Fibroblast of gingiva (primary cell): ENCODE results near the gene ZNF530.

ENCODE experiments used
- DNase-seq: peaks from one replicate; pipeline ENCODE4 v3.0.0-alpha.2; 2011; ENCODE audit warnings: low read depth

Gene ZNF530

DNA sequence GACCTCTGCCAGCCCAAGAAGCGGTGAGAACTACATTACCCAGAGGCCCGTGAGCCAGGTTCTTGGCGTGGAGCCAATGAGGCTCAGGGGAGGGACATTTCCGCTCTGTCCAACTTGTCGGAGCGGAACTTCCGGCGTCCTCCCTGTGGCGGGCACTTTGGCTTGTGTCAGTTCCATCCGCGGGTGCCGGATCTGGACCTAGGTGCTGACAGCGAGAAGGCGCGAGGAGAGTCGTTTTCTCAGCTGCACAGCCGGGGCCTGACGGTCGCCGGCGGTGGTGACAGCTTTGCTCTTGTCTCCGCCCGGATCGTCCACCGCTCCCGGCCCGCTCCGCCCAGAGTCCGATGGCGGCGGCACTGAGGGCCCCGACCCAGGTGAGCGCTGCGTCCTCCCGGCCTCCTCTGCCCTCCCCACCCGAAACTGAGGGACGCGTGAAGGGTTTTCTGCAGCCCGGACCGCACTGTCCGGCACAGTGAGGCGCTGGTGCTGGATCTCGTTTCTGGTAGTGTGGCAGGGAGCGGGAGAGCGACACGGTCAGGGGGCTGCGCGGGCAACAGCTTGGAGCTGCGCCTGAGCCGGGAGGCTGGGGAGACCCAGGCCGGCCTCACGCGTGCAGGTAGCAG, at the start of gene ZNF530:
Gene ZNF530 (plus strand): TSS at position 125 of the 623 bp plus-strand sequence. CDS start 4,461 bp downstream, outside the sequence.
- DNase-seq, result peak; percentile 88

DNA sequence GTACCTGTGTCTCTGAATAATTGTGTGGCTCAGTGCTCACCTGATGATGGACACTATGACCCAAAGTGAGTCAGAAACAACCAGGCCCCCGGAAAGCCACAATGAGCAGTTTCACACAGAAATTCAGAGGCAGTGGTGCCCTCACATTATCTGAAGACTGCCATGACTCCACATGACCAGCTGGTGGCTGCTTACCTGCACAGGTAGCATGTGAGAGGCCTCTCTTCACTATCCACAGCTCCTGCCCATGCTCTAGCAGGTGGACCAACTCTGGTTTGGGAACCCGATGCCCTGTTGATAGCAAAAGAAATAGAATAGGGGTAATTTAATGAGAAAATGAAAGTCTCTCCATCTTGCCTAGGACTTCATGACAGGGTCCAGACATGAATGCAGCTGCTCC, 47.3 kb upstream of the ZNF530 start:
- DNase-seq, result no peak

DNA sequence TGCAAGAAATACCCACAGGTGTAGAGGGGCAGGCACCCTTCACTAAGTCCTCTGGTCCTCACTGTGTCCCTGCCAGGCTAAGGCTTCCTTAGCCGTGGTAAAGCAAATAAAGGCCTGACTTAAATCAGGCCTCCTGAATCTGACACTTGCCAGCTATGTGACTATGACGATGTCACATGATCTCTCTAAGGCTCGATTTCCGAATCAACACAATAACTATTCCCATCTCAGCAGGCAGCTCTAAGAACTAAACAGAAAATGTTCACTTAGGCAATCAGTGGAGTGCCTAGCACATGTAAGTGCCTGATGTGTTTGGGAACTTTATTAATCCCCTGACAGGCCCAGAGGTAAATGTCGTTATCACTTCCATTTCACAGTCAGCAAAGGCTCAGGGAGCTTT, 42.0 kb upstream of the ZNF530 start:
- DNase-seq, result no peak

DNA sequence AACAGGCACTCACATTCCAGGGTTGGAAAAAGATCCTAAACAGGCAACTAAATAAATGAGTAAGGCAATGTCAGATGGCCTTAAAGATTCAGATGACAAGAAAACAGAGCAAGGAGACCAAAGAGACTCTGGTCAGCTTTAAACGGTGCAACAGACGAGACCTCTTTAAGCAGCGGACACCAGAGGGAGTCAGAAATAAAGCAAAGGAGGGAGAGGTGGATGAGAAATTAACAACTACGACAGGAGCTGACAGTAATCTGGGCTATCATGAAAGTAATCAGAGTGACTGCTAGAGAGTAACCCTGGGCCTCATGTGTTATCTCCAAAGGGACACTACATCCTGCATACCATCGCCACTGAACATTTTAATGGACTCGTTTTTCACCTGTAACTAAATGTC, 41.2 kb upstream of the ZNF530 start:
- DNase-seq, result no peak

DNA sequence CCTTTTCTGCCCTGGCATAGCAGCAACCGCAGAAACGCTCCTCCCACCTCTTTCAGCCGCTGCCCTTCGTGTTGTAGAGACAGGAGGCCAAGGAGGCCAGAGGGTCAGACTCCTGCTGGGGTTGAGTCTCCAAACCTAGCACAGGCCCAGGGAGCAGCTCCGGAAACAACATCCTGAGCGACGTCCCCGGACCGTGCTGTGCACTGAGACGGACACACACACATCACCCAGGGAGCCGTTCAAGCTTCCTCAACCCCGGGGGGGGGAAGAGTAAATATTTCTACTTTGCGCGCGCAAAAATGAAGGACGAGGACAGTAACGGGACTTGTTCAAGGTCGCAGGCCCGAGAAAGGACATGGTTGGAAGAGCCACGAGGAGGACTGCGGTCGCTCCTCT, 40.7 kb upstream of the ZNF530 start:
- peak; percentile 21 for DNase-seq

DNA sequence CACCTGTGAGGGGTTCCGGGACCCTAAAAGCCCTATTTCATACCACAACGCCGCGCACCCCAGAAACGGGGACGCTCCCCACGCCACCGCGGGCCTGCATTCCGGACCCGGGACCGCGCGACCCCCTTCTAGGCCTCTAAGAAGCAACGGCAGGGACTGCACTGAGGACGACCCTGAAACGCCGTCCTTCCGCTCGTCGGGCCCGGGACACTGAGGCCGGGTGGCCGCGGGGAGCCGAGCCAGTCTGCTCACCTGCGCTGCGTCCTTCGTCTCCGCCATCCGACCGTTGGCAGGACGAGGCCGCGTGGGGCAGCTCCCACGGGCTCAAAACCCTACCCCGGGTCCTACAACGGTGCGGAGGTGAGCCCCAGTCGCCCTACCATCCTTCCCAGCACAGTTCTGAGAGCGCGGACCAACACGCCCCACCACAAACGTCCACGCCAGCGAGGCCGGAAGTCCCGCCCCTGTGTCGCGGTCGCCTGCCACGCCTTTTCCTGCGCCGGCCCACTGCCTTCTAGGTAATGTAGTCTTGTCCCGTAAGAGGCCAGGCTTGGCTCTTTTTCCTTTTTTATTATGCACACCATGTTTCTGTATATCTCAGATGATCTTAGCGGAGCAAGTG, 40.2 kb upstream of the ZNF530 start, which contains the start of gene ZNF550:
Gene ZNF550 (minus strand): TSS at position 460 of the 622 bp plus-strand sequence. CDS start 181 bp downstream, at position 279.
- DNase-seq, result peak; percentile 89

DNA sequence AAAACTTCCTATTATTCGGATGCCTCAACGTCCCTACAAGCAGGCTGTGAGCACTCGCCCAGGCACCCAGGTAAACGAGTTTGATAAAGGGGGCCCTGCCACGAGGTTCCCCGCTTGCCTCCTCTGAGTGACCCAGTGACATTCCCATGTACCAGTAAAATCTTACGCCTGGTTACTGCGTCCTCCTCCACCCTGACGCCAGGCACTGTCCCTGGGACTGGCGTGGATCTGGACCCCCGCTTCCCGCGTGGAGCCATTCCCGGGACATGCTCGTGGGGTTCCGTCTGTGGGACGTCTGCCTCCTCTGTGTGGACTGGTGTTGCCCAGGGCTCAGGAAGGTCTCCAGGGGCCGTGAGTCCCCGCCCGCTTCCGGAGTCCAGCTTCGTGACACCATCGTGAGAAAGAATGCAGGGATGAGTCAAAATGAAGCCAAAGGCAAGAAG, 39.6 kb upstream of the ZNF530 start:
- DNase-seq, result peak; percentile 74

DNA sequence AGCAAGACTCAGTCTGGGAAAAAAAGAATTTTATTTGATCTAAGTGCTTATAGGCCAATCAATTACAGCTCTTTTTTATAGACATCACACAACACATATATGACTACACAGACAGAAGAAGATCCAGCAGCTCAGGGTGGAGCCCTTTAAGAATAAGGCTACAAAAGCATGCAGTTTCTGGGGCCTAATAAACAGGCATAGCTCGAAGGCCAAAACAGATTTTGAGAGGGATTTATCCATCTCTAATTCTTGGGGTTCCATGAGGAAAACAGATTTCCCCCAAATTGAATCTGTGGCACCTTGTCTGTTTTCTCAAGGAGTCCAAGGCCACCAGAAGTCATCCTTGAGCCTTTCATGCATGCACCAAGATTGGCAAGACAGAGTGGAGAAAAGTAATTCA, 36.1 kb upstream of the ZNF530 start:
- DNase-seq, result no peak

DNA sequence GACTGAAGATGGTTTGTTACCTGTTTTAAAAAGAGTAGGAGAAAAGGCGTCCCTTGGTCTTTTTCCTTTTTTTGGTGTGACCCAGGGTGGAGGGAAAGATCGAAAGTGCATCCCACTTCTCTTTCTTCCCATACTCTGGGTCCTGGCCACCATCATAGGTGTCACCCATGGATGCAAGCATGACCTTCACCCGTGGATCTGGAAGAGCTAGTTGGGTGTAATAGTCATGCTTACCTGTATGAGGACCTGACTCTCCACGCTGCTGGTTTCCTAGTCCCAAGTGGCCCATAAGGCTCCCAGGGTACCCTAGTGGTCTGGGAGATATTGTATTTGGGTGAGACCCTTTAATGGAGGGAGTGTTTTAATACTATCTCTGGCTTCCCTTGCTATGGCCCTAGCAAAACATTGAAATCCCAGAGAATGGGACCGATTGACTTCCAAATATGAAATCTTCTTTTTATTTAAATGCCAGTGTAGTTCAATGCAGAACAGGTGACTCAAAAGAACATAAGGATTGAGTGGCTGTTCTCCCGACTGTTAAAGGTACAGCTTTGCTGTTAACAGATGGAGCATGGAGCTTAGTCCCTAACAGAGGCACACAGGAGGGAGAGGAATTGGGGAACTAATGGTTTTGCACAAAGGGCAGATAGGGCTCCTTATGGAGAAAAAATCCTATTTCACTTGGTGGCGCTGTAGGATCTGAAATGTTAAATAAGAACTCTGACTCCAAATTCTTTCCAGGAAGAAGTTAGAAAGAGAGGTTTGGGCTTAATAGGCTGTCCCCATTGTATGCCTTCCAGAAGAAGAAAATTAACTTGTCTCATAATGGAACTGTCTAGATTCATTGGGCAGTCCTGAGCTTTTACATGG, 33.1 kb upstream of the ZNF530 start:
- peak; percentile 22 for DNase-seq

DNA sequence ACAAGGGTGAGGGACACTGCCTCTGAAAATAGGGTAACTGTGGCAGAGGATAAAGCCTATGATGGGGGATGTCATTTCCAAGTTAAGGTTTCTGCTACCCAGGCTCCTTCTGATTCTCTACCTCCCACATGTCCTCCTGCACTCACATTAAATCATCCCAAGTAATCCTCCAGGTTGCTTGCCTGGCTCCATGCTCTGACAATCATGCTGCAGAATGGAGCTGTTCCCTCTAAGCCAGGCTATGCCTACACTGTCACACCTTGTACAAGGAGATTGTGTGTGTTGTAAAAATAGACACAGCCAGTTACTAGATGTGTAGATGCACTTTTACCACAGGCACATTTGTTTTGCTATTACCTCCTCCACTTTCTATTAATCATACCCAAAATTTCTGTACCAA, 29.0 kb upstream of the ZNF530 start:
- DNase-seq, result no peak

DNA sequence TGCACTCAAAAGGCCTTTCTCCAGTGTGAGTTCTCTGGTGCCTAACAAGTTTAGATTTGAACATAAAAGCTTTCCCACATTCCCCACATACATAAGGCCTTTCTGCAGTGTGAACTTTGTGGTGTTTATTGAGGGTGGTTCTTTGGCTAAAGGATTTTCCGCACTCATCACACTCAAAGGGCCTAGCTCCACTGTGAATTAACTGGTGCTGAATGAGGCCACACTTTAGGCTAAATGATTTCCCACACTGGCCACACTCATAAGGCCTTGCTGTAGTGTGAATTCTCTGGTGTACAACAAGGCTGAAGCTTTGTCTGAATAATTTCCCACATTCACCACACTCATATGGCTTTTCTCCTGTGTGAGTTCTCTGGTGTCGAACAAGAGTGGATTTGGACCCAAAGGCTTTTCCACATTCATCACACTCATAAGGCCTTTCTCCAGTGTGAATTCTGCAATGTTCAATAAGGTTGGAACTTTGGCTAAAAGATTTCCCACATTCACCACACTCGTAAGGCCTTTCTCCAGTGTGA, 27.2 kb upstream of the ZNF530 start:
- DNase-seq, result no peak

DNA sequence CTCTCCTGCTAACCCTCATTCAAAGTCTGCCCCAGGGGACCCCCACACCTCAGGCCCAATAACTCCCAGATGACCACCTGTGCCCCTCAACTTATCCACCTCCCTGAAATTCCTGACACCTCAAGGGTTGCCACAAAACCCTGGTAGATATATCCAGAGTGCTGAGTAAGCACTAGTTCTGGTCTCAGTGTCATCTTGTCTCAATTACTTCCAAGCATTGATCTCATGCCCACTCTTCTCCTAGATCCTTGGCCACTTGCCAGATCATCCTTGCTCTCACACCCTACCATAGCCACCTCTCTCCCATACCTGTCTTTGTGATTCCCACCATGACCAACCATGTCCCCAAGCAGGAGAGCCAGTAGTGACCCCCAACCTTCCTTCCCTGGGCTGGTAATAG, 23.0 kb upstream of the ZNF530 start:
- DNase-seq, result no peak

DNA sequence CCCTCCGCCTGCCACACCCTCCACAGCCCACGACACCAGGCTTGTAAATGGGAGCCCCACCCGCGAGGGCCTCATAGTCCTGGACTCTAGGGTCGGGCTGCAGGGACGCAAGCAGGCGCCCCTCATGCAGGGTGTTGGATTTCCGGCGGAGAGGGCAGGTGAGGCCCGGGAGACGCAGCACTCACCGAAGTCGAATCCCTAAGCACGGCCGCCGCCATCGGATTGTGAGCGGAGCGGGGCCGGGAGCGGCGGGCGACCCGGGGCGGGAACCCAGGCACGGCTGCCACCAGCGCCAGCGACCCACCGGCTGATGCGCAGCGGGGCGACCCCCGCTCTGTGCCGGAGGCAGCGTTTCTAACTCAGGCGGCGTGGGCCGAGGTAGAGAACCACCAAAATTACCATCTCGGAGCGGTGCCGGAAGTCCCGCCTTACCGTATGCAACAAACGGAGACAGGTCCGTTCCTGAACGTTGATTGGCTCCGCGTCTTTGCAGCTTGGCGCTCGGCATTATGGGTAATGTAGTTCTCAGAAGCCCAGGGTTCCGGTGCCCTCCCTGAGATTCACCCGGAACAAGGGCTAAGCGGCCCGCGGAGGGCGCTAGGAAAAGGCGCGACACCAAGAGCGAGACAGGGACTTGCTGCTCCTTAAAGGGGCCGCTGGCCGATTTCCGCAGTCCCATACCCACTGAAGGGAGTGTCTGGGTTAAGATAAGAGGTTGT, 21.0 kb upstream of the ZNF530 start, which contains the start of gene ZNF416:
Gene ZNF416 (minus strand): TSS at position 425 of the 719 bp plus-strand sequence. CDS start 207 bp downstream, at position 218.
- peak; percentile 98 for DNase-seq

DNA sequence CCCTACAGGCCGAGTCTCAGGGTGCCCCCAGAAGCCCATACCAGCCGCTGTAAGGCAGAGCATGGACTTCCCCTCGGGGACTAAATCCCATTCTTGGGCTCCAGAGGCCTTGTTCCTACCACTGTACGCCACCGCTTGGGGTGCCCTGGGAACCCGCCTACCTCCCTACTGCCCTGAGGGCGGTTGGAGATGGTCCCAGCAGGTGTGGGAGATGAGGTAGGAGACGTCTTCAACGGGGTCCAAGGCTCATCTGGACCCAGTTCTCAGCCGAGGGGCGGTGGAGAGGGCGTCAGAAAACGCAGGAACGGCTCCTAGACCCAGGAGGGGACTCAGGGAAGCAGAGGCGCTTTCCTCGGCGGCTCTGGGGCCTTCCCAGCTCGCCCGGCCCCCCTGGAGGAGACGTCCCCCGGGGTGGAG, 16.6 kb upstream of the ZNF530 start:
- DNase-seq, result no peak

DNA sequence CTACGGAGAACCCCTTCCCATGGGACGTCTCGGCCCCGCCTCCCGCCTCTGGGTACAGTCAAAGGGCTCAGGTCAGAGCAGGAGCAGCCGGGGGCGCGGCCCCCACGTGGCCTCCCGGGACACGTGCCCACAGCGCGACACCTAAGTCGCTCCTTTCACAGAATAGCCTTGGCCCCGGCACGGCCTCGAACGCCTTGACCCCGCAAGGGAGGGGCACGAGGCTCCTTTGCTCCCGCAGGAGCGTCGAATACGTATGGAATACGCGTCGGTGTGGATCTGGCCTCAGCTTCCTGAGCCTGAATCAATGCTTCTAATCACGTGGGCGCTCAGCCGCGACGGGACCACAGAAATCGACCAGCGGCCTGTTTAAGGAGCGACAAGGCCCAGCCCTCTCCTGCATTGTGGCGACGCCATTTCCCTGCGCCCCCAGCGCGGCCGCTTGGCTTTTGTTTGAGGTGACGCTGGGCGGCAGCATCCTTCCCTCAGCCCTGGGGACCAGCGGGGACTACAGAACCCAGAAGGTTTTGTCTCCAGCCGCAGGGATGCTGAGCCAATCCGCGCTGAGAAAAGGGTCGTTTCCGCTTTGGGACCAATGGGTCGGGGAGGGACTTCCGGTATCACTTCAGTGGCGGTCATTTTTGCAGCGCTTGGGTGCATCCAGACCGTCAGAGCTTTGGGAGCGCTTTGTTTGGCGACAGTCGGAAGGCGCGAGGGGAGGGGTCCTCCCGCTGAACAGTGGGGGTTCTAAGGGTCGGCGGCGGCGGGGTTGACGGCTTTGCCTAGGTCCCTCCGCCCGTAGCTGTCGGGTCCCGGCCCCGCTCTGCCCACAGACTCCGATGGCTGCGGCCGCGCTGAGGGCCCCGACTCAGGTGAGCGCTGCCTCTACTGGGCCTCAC, 15.9 kb upstream of the ZNF530 start, which contains the start of gene ZIK1:
Gene ZIK1 (plus strand): TSS at position 625 of the 896 bp plus-strand sequence. CDS start 212 bp downstream, at position 837.
- DNase-seq, result peak; percentile 91

DNA sequence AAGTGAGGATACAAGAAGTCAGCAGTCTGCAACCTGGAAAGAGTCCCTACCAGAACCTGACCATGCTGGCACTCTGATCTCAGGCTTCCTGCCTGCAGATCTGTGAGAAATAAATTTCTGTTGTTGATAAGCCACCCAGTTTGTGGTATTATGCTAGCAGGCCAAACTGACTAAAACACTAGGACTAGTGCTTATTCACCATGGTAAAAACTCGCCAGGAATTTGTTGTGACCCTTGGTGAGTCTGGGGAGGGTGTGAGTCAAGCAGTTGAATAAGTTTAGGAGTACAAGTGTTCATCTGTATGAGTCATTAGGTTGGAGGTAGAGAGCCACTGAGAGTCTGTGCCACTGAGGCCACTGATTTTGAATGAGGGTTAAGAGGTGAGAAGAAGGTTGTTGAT, 12.2 kb upstream of the ZNF530 start:
- DNase-seq, result no peak

DNA sequence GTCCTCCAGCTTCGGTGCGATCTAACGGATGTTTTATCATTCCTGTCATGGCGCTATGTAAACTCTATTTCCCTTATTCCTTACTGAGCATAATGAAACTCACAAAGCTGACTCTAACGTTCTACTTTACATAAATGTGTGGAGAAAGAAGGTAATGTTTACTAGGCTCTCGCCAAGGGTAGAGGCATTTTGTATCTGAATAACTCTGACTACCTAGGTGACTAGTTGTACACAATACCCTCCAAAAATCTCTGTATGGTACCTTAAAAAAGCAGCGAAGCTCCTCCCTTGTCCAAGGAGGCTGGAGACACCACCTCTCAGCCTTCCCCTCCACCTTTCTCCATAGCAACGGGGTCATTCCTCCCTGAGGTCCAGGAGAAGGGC, 316 bp upstream of the ZNF530 start:
- DNase-seq, result no peak

DNA sequence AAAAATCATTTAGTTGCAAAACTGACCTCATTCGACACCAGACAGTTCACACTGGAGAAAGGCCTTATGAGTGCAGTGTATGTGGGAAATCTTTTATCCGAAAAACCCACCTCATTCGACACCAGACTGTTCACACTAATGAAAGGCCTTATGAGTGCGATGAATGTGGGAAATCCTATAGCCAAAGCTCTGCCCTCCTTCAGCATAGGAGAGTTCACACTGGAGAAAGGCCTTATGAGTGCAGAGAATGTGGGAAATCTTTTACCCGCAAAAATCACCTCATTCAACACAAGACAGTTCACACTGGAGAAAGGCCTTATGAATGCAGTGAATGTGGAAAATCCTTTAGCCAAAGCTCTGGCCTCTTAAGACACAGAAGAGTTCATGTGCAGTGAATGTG, 7.2 kb downstream of the ZNF530 start:
- no peak for DNase-seq

DNA sequence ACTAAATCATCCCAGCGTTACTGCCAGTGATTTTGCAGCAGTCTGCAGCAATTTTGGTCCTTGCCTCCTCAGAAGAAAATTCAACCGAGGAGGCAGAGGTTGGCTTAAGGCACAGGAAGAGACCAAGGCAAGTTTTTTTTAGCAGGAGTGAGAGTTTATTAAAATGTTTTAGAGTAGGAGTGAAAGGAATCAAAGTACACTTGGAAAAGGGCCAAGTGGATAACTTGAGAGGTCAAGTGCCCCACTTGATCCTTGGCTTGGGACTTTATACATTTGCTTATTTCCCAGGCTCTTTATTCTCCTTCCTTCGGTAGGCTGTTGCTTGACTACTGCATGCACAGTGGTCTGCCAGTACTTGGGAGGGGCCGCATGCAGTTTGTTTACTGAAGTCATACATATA, 11.4 kb downstream of the ZNF530 start:
- DNase-seq, result no peak

DNA sequence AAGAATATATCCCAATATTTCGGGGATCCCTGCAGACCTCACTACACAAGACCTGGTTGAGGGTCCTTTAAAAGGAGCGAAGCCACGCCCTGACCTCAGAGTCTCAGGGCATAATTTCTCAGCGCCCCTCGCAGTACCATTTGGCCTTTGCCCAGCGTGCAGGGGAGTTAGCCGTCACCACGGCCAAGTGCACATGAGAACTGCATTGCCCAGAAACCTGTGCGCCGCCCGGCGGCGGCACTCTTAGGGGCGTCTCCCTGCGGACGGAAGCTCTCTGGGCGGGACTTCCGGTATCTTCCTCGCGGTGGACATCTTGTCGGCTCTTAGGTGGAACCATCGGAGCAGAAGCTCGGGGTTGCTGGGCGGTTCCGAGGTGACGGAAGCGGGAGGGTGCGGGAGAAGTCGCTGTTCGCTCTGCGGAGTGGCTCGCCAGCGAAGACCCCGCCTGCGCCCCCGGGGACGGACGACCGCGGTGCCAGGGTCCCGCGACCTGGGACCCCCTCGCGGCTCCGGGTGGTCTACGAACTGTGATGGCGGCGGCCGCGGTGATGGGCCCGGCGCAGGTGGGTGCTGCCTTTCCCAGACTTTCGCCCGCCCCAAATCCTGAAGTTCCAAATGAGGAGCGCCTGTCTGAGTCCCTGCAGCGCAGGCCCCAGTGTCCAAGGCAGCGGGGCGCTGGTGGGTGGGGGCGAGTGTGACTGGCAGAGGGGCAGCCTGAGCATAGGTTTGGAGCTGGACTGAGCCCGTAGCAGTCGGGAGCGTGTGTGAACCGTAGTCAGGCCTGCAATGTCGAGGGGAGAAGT, 14.5 kb downstream of the ZNF530 start, which contains the start of gene ZNF134:
Gene ZNF134 (plus strand): TSS at position 302 of the 803 bp plus-strand sequence. CDS start 5,227 bp downstream, outside the sequence.
- peak; percentile 81 for DNase-seq
